ENCODE results near the gene TMEM235.
A peak's percentile ranks its signal among the peaks of the same experiment; 100 is the strongest.

DNA sequence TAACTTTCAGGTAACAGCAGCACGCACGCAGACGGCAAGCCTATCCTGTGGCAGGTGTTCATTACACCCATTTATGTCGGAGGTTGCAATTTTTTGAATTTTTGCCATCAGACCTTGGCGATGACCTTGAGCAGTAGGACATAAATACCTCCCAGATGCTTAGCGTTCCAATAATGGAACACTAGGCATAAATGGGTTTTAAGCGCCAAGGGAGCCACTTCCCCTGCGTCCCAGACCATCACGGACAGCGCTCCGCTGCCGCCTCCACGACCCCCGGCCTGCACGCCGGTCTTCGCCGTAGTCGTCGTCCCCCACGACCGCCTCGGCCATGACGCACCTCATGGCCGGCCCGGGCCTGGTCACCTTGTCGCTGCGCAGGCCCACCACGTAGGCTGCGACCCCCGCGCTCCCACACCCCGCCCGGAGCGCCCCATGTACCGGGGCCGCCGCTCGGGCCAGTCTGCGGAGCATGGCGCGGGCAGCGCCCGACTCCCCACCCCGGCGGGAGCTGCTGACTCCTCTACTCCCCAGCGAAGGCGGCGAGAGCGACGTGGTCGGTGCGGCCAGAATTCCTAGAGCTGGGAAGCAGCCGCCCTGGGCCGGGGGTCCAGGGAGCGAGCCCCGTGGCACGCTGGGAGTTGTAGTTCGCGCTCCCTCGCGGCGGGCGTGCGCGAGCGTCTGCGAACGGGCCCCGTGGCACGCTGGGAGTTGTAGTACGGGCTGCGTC is 22.7 kb downstream of the TMEM235 start:
- no peak for TF ChIP-seq EZH2 (IDR thresholded peaks at IDR 0.05)
- TF ChIP-seq POLR2AphosphoS5 (IDR thresholded peaks at IDR 0.05; ENCODE audit: borderline replicate concordance, low read depth, low read length) = peak; percentile 66

Measured in SK-N-MC (cell line).